Body of pancreas (tissue), 4 donors: ENCODE measurements around the gene STRA8.

ENCODE experiments used
- POLR2A ChIP-seq, 3 donors: fragments of 450-650 bp; IDR thresholded peaks; one replicate each; pipeline ENCODE4 v1.6.1; 2016; ENCODE audit warnings: antibody characterized with exemption in 3 of 3, mild to moderate bottlenecking in 2 of 3
- TF ChIP-seq, protein P1 (sequence below), 7 experiments: fragments of 450-650 bp in 4 of 7; fragments of 200-600 bp in 3 of 7; sonication (generic) in 3 of 7; IDR thresholded peaks; one replicate each; pipeline ENCODE4 v1.5.1; 2016 to 2019; ENCODE audit warnings: antibody characterized with exemption in 7 of 7

DNA sequence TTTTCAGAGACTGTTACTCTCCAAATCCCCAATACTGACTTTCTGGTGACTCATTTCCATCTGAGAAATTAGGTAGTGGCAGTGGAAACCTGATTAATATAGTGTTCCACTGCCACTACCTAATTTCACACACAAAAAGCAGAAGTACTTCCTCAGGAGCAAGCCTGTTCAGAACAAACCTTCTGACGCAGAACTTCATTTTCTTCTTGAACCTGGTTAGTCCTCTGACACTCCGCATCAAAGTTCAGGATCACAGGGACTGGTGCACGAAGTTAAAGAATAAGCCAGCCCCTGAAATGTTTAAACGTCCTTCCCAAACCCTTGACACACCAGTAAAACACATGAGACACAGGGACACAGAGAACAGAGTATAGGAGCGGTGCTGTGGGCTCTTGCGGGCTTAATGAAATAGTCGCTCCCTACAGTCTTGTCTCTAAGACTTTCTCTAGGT, 26.7 kb upstream of the STRA8 start:
- TF ChIP-seq POLR2A (IDR thresholded peaks at IDR 0.05) = no peak
- TF ChIP-seq, protein P1, sequence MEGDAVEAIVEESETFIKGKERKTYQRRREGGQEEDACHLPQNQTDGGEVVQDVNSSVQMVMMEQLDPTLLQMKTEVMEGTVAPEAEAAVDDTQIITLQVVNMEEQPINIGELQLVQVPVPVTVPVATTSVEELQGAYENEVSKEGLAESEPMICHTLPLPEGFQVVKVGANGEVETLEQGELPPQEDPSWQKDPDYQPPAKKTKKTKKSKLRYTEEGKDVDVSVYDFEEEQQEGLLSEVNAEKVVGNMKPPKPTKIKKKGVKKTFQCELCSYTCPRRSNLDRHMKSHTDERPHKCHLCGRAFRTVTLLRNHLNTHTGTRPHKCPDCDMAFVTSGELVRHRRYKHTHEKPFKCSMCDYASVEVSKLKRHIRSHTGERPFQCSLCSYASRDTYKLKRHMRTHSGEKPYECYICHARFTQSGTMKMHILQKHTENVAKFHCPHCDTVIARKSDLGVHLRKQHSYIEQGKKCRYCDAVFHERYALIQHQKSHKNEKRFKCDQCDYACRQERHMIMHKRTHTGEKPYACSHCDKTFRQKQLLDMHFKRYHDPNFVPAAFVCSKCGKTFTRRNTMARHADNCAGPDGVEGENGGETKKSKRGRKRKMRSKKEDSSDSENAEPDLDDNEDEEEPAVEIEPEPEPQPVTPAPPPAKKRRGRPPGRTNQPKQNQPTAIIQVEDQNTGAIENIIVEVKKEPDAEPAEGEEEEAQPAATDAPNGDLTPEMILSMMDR (IDR thresholded peaks at IDR 0.05) = no peak
